Ishikawa (cell line): Measurements from ENCODE around the gene GAPDHS.
A peak's percentile ranks its signal among the peaks of the same experiment; 100 is the strongest.

ENCODE experiments used
- EP300 ChIP-seq: IDR thresholded peaks from 2 replicates; pipeline ENCODE4 v1.6.1; 2012; ENCODE audit warnings: borderline replicate concordance
- FOXM1 ChIP-seq: IDR thresholded peaks from 2 replicates; pipeline ENCODE4 v1.6.1; 2012; ENCODE audit warnings: low read depth, borderline replicate concordance
- MAX ChIP-seq: IDR thresholded peaks from 2 replicates; pipeline ENCODE4 v1.6.1; 2012
- REST ChIP-seq: IDR thresholded peaks from 2 replicates; pipeline ENCODE4 v1.6.1; 2012; ENCODE audit warnings: low read depth, mild to moderate bottlenecking

DNA sequence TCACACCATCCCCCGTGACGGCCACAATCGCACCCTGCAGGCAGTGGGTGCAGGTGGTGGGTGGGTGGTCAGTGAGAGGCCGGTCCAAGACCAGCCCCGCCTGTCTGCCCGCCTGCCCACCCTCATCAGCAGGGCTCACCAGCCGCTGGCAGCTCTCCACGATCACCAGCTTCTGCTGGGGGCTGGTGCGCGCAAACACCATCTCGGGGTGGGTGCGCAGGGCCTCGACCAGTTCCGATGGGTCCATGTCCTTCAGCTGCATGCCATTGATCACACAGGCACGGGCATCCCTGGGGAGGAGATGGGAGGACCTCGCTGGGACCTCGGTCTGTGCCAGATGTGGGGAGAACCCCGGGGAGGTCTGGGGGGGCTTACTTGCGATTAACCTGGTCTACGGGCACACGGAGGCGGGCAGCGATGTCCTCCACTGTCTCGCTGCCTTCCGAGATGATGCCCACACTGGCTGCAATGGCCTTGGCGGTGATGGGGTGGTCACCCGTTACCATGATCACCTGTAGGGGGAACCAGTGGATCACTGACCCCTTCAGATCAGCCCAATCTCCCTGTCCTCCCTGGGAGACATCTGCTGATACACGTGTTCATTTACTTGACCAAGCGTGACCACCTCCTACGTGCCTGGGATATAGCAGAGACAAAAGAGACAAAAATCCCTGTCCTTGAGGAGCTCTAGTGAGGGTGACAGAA, 22.2 kb downstream of the GAPDHS start:
- TF ChIP-seq REST (no peak), MAX (peak; percentile 39; the same call in 1 of the 2 replicates), EP300 (no peak), FOXM1 (no peak)
